ENCODE measurements around the gene KREMEN1. TPM values are rescaled to one million over a fixed set of nuclear protein-coding genes. Genes with fewer than 3 reads are reported as not detected.

The KREMEN1 gene
- total RNA-seq, 2 experiments from 2014 or later = 0.17 to 0.31 TPM

- no peak for DNase-seq
- intact Hi-C loops (cut with micrococcal nuclease) = no loop called here
- Mint-ChIP-seq H3K27me3 (no peaks in the 10 kb centered on the region), H3K27ac (no peak overlapping the region), H3K4me1 (ENCODE audit: low read depth) (no peaks in the 10 kb centered on the region), H3K36me3 (peaks cover 2% of the 10 kb centered on the region), H3K4me3 (no peak overlapping the region), H3K9me3 (no peaks in the 10 kb centered on the region)
- POLR2A ChIA-PET = no interaction called here
- CTCF ChIA-PET = interaction anchor here (4.9 kb wide), 1 partner anchor 12 kb away, joined by 21 read pairs; no protein-coding TSS in a partner anchor
Measured at GRCh38 chr22:29053048-29053702, 19.7 kb upstream of the KREMEN1 start.

- Mint-ChIP-seq H3K4me1 (ENCODE audit: low read depth) (no peaks in the 10 kb centered on the region), H3K4me3 (no peak overlapping the region), H3K27ac (no peak overlapping the region), H3K36me3 (peaks cover 2% of the 10 kb centered on the region), H3K27me3 (peaks cover 1% of the 10 kb centered on the region), H3K9me3 (no peaks in the 10 kb centered on the region)
- intact Hi-C loops (cut with micrococcal nuclease) = no loop called here
- CTCF ChIA-PET = interaction anchor here (0.7 to 4.9 kb wide), 2 partner anchors 13 to 1236 kb away, joined by 3 to 21 read pairs; no protein-coding TSS in a partner anchor
- POLR2A ChIA-PET = no interaction called here
- no peak for DNase-seq
Measured at GRCh38 chr22:29054251-29054767, 18.5 kb upstream of the KREMEN1 start.

- H3K4me1 Mint-ChIP-seq (ENCODE audit: low read depth) = no peaks in the 10 kb centered on the region
- H3K4me3 Mint-ChIP-seq = no peak overlapping the region
- intact Hi-C loops (cut with micrococcal nuclease) = no loop called here
- DNase-seq = no peak
- H3K27me3 Mint-ChIP-seq = peaks cover 1% of the 10 kb centered on the region
- POLR2A ChIA-PET = interaction anchor here (0.6 kb wide), 1 partner anchor 238 kb away, joined by 3 read pairs; no protein-coding TSS in a partner anchor
- H3K36me3 Mint-ChIP-seq = no peaks in the 10 kb centered on the region
- no peak overlapping the region for H3K27ac Mint-ChIP-seq
- CTCF ChIA-PET = interaction anchor here (4.9 kb wide), 1 partner anchor 14 kb away, joined by 21 read pairs; no protein-coding TSS in a partner anchor
- H3K9me3 Mint-ChIP-seq = no peaks in the 10 kb centered on the region
Measured at GRCh38 chr22:29055192-29055830, 17.5 kb upstream of the KREMEN1 start.

GRCh38 chr22:29056472-29056871, 16.4 kb upstream of the KREMEN1 start:
- no peak for DNase-seq
- ChIA-PET POLR2A (no interaction called here), CTCF (interaction anchor here (0.5 to 4.9 kb wide), 2 partner anchors 15 to 360 kb away, joined by 3 to 21 read pairs; no protein-coding TSS in a partner anchor)
- Mint-ChIP-seq H3K27me3 (peaks cover 1% of the 10 kb centered on the region), H3K4me1 (ENCODE audit: low read depth) (no peaks in the 10 kb centered on the region), H3K4me3 (no peak overlapping the region), H3K9me3 (no peaks in the 10 kb centered on the region), H3K27ac (no peak overlapping the region), H3K36me3 (no peaks in the 10 kb centered on the region)
- intact Hi-C loops (cut with micrococcal nuclease) = no loop called here

- CTCF ChIA-PET = interaction anchor here (0.8 kb wide), 1 partner anchor 185 kb away, joined by 4 read pairs; no protein-coding TSS in a partner anchor
- DNase-seq = no peak
- H3K4me3 Mint-ChIP-seq = no peak overlapping the region
- POLR2A ChIA-PET = interaction anchor here (0.9 kb wide), 1 partner anchor 15 kb away, joined by 3 read pairs; no protein-coding TSS in a partner anchor
- H3K9me3 Mint-ChIP-seq = no peaks in the 10 kb centered on the region
- H3K4me1 Mint-ChIP-seq (ENCODE audit: low read depth) = peaks cover under 1% of the 10 kb centered on the region
- no peak overlapping the region for H3K27ac Mint-ChIP-seq
- peaks cover 5% of the 10 kb centered on the region for H3K27me3 Mint-ChIP-seq
- intact Hi-C loops (cut with micrococcal nuclease) = no loop called here
- no peaks in the 10 kb centered on the region for H3K36me3 Mint-ChIP-seq
Measured at GRCh38 chr22:29060251-29060869, 12.5 kb upstream of the KREMEN1 start.

- no peak overlapping the region for H3K27ac Mint-ChIP-seq
- peaks cover 5% of the 10 kb centered on the region for H3K27me3 Mint-ChIP-seq
- CTCF ChIA-PET = interaction anchor here (0.8 kb wide), 1 partner anchor 185 kb away, joined by 4 read pairs; no protein-coding TSS in a partner anchor
- intact Hi-C loops (cut with micrococcal nuclease) = no loop called here
- DNase-seq = no peak
- POLR2A ChIA-PET = interaction anchor here (0.9 kb wide), 1 partner anchor 14 kb away, joined by 3 read pairs; no protein-coding TSS in a partner anchor
- peaks cover 5% of the 10 kb centered on the region for H3K4me1 Mint-ChIP-seq (ENCODE audit: low read depth)
- no peaks in the 10 kb centered on the region for H3K36me3 Mint-ChIP-seq
- no peak overlapping the region for H3K4me3 Mint-ChIP-seq
- H3K9me3 Mint-ChIP-seq = no peaks in the 10 kb centered on the region
Measured at GRCh38 chr22:29060931-29061330, 11.9 kb upstream of the KREMEN1 start.

GRCh38 chr22:29061773-29062172, 11.1 kb upstream of the KREMEN1 start, which contains the start of gene C22orf31:
Gene C22orf31, minus strand, starts transcription at chr22:29061831. Its CDS starts 39 bp downstream, at chr22:29061792.
- H3K36me3 Mint-ChIP-seq = no peaks in the 10 kb centered on the region
- peaks cover 5% of the 10 kb centered on the region for H3K27me3 Mint-ChIP-seq
- H3K9me3 Mint-ChIP-seq = no peaks in the 10 kb centered on the region
- peaks cover 6% of the 10 kb centered on the region for H3K4me1 Mint-ChIP-seq (ENCODE audit: low read depth)
- intact Hi-C loops (cut with micrococcal nuclease) = no loop called here
- CTCF ChIA-PET = no interaction called here
- no peak for DNase-seq
- H3K4me3 Mint-ChIP-seq = no peak within 1 kb of the TSS
- POLR2A ChIA-PET = no interaction called here
- H3K27ac Mint-ChIP-seq = no peak within 1 kb of the TSS

GRCh38 chr22:29062286-29062821, 10.5 kb upstream of the KREMEN1 start:
- intact Hi-C loops (cut with micrococcal nuclease) = no loop called here
- Mint-ChIP-seq H3K4me1 (ENCODE audit: low read depth) (peaks cover 6% of the 10 kb centered on the region), H3K36me3 (no peaks in the 10 kb centered on the region), H3K27me3 (peaks cover 6% of the 10 kb centered on the region), H3K9me3 (no peaks in the 10 kb centered on the region), H3K27ac (no peak overlapping the region), H3K4me3 (no peak overlapping the region)
- no peak for DNase-seq
- POLR2A ChIA-PET = no interaction called here
- CTCF ChIA-PET = no interaction called here

GRCh38 chr22:29065468-29066190, 7.2 kb upstream of the KREMEN1 start:
- peaks cover 13% of the 10 kb centered on the region for H3K27me3 Mint-ChIP-seq
- H3K4me1 Mint-ChIP-seq (ENCODE audit: low read depth) = peaks cover 6% of the 10 kb centered on the region
- H3K4me3 Mint-ChIP-seq = no peak overlapping the region
- ChIA-PET CTCF (interaction anchor here (0.5 to 2.0 kb wide), 7 partner anchors 11 to 1213 kb away, joined by 3 to 8 read pairs (median 6); no protein-coding TSS in a partner anchor), POLR2A (no interaction called here)
- intact Hi-C loops (cut with micrococcal nuclease) = no loop called here
- H3K9me3 Mint-ChIP-seq = no peaks in the 10 kb centered on the region
- no peak overlapping the region for H3K27ac Mint-ChIP-seq
- DNase-seq = no peak
- H3K36me3 Mint-ChIP-seq = no peaks in the 10 kb centered on the region

- peaks cover 27% of the 10 kb centered on the region for H3K4me1 Mint-ChIP-seq (ENCODE audit: low read depth)
- intact Hi-C loops (cut with micrococcal nuclease) = no loop called here
- peaks cover 30% of the 10 kb centered on the region for H3K27me3 Mint-ChIP-seq
- H3K36me3 Mint-ChIP-seq = no peaks in the 10 kb centered on the region
- no peaks in the 10 kb centered on the region for H3K9me3 Mint-ChIP-seq
- ChIA-PET POLR2A (no interaction called here), CTCF (interaction anchor here (1.1 kb wide), 1 partner anchor 165 kb away, joined by 5 read pairs; no protein-coding TSS in a partner anchor)
- no peak overlapping the region for H3K27ac Mint-ChIP-seq
- no peak overlapping the region for H3K4me3 Mint-ChIP-seq
- no peak for DNase-seq
Measured at GRCh38 chr22:29069463-29069862, 3.4 kb upstream of the KREMEN1 start.

- Mint-ChIP-seq H3K4me3 (peak overlapping the region; percentile 52), H3K4me1 (ENCODE audit: low read depth) (peaks cover 25% of the 10 kb centered on the region), H3K27me3 (peaks cover 38% of the 10 kb centered on the region), H3K9me3 (no peaks in the 10 kb centered on the region), H3K27ac (no peak overlapping the region), H3K36me3 (no peaks in the 10 kb centered on the region)
- CTCF ChIA-PET = no interaction called here
- POLR2A ChIA-PET = no interaction called here
- intact Hi-C loops (cut with micrococcal nuclease) = loop anchor here (5.0 to 10.0 kb wide), 2 partner anchors 174 to 188 kb away; partner anchors contain the start of gene ZNRF3
- no peak for DNase-seq
Measured at GRCh38 chr22:29070490-29070889, 2.3 kb upstream of the KREMEN1 start.
